GM19324 (cell line): ENCODE results near the gene SIDT1.
"Not testable (repeated sequence)": the region's sequence is repeated elsewhere in the genome, so short reads cannot be mapped to it uniquely, and the experiment has no call there.

Experiments used
- ATAC-seq: cut with Tn5 transposase; IDR thresholded peaks from one replicate; pipeline ENCODE4 v1.9.1; 2021; ENCODE audit warnings: mild to moderate bottlenecking, moderate library complexity; ENCODE audit not compliant: unreplicated experiment, low FRiP score

The SIDT1 gene

GRCh38 chr3:113629584-113630421, 97.4 kb downstream of the SIDT1 start:
- no peak for ATAC-seq

- ATAC-seq, result no peak
Observed at GRCh38 chr3:113630956-113631542, 98.7 kb downstream of the SIDT1 start.

- no peak for ATAC-seq
Observed at GRCh38 chr3:113631573-113631972, 99.2 kb downstream of the SIDT1 start.

GRCh38 chr3:113634782-113635474, 102.6 kb downstream of the SIDT1 start:
- no peak for ATAC-seq

GRCh38 chr3:113636034-113636433, 103.7 kb downstream of the SIDT1 start:
- not testable (repeated sequence) for ATAC-seq

- ATAC-seq, result no peak
Observed at GRCh38 chr3:113637756-113638155, 105.4 kb downstream of the SIDT1 start.

- no peak for ATAC-seq
Observed at GRCh38 chr3:113638910-113639309, 106.6 kb downstream of the SIDT1 start.

- no peak for ATAC-seq
Observed at GRCh38 chr3:113643583-113643982, 111.2 kb downstream of the SIDT1 start.

- ATAC-seq, result no peak
Observed at GRCh38 chr3:113648524-113648923, 116.2 kb downstream of the SIDT1 start.

GRCh38 chr3:113649174-113649845, 117.0 kb downstream of the SIDT1 start:
- ATAC-seq, result no peak

- no peak for ATAC-seq
Observed at GRCh38 chr3:113654310-113654709, 122.0 kb downstream of the SIDT1 start.

GRCh38 chr3:113654851-113655250, 122.5 kb downstream of the SIDT1 start:
- no peak for ATAC-seq

GRCh38 chr3:113658107-113658506, 125.8 kb downstream of the SIDT1 start:
- ATAC-seq, result no peak

GRCh38 chr3:113659101-113659541, 126.8 kb downstream of the SIDT1 start:
- ATAC-seq, result no peak

- no peak for ATAC-seq
Observed at GRCh38 chr3:113659996-113660395, 127.6 kb downstream of the SIDT1 start.

GRCh38 chr3:113660458-113660857, 128.1 kb downstream of the SIDT1 start:
- ATAC-seq, result no peak

- no peak for ATAC-seq
Observed at GRCh38 chr3:113660896-113661295, 128.5 kb downstream of the SIDT1 start.

GRCh38 chr3:113662824-113663223, 130.5 kb downstream of the SIDT1 start:
- no peak for ATAC-seq

GRCh38 chr3:113663324-113663750, 131.0 kb downstream of the SIDT1 start:
- ATAC-seq, result no peak

- ATAC-seq, result no peak
Observed at GRCh38 chr3:113663761-113664160, 131.4 kb downstream of the SIDT1 start.
